Activated CD4-positive, alpha-beta memory T cell treated with anti-CD3 and anti-CD28 coated beads, Interleukin-2, amount 10 ng/mL, durations not matched to agents 7 days and 5 days (primary cell): ENCODE data around the gene PRKAA2. TPM values are rescaled to one million over a fixed set of nuclear protein-coding genes. Genes with fewer than 3 reads are reported as not detected.

Source experiments
- CTCF ChIA-PET: fragments of 350-600 bp; sonication (Branson Sonifier 250); formaldehyde crosslinking; loops from one replicate; lab custom pipeline; 2021; ENCODE audit warnings: antibody characterized with exemption, inconsistent platforms; lab: Charles Lee
- POLR2A ChIA-PET: fragments of 350-600 bp; sonication (Branson Sonifier 250); formaldehyde crosslinking; loops from one replicate; lab custom pipeline; 2021; ENCODE audit warnings: antibody characterized with exemption; lab: Charles Lee
- DNase-seq: peaks from one replicate; pipeline ENCODE4 v3.0.0-alpha.2; 2020
- H3K27ac Mint-ChIP-seq: one replicate; pipeline ENCODE4 v1.8.0; 2021; ENCODE audit warnings: mild to moderate bottlenecking, mixed read lengths
- H3K27me3 Mint-ChIP-seq: one replicate; pipeline ENCODE4 v1.8.0; 2021; ENCODE audit warnings: mixed read lengths
- H3K36me3 Mint-ChIP-seq: one replicate; pipeline ENCODE4 v1.8.0; 2021; ENCODE audit warnings: low read depth, mixed read lengths
- H3K4me1 Mint-ChIP-seq: one replicate; pipeline ENCODE4 v1.8.0; 2021; ENCODE audit warnings: mixed read lengths
- H3K4me3 Mint-ChIP-seq: one replicate; pipeline ENCODE4 v1.8.0; 2021; ENCODE audit warnings: mild to moderate bottlenecking, mixed read lengths
- H3K9me3 Mint-ChIP-seq: one replicate; pipeline ENCODE4 v1.8.0; 2021; ENCODE audit warnings: mixed read lengths
- total RNA-seq, 2 experiments: library from RNA; stranded (reverse); gene quantifications; one replicate each; pipeline ENCODE4 v1.2.3, GENCODE V29; 2021

PRKAA2 gene
- total RNA-seq, 2 experiments from 2014 or later: not detected

GRCh38 chr1:56639211-56639610 lies 5.9 kb upstream of the PRKAA2 start:
- ChIA-PET CTCF (no interaction called here), POLR2A (no interaction called here)
- no peaks in the 10 kb centered on the region for H3K4me1 Mint-ChIP-seq
- no peaks in the 10 kb centered on the region for H3K9me3 Mint-ChIP-seq
- H3K4me3 Mint-ChIP-seq: no peak overlapping the region
- H3K27ac Mint-ChIP-seq: no peak overlapping the region
- no peak for DNase-seq
- H3K36me3 Mint-ChIP-seq: no peaks in the 10 kb centered on the region
- H3K27me3 Mint-ChIP-seq: peaks cover 14% of the 10 kb centered on the region

DNA sequence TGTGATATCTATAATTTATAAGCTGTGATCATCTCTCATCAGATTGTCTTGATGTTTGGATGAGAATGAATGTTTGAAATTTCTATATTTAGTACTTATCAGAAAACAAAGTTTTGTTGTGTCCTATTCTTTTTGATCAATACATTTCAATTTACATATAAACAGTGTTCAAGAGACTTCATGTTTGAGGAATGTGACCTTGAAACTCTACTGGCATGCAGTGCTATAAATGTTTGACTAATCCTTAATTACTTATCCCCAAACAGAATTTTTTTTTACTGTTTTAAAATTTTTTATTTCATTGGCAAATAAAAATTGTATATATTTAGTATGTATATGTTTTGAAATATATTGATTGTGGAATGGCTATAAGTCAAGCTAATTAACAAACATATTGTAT lies 1.5 kb upstream of the PRKAA2 start:
- POLR2A ChIA-PET: no interaction called here
- Mint-ChIP-seq H3K4me1 (no peaks in the 10 kb centered on the region), H3K4me3 (no peak overlapping the region), H3K27me3 (peaks cover 37% of the 10 kb centered on the region), H3K9me3 (no peaks in the 10 kb centered on the region), H3K27ac (no peak overlapping the region), H3K36me3 (no peaks in the 10 kb centered on the region)
- CTCF ChIA-PET: no interaction called here
- DNase-seq: no peak

GRCh38 chr1:56644064-56644918 lies 823 bp upstream of the PRKAA2 start:
- CTCF ChIA-PET: no interaction called here
- H3K4me1 Mint-ChIP-seq: no peaks in the 10 kb centered on the region
- no peaks in the 10 kb centered on the region for H3K9me3 Mint-ChIP-seq
- no peak overlapping the region for H3K27ac Mint-ChIP-seq
- H3K4me3 Mint-ChIP-seq: no peak overlapping the region
- no peak for DNase-seq
- peaks cover 37% of the 10 kb centered on the region for H3K27me3 Mint-ChIP-seq
- POLR2A ChIA-PET: no interaction called here
- H3K36me3 Mint-ChIP-seq: no peaks in the 10 kb centered on the region

GRCh38 chr1:56645677-56646305 lies 677 bp downstream of the PRKAA2 start:
- H3K36me3 Mint-ChIP-seq: no peaks in the 10 kb centered on the region
- no peaks in the 10 kb centered on the region for H3K4me1 Mint-ChIP-seq
- no peak for DNase-seq
- ChIA-PET POLR2A (no interaction called here), CTCF (no interaction called here)
- no peak overlapping the region for H3K4me3 Mint-ChIP-seq
- no peak overlapping the region for H3K27ac Mint-ChIP-seq
- no peaks in the 10 kb centered on the region for H3K9me3 Mint-ChIP-seq
- peaks cover 37% of the 10 kb centered on the region for H3K27me3 Mint-ChIP-seq

DNA sequence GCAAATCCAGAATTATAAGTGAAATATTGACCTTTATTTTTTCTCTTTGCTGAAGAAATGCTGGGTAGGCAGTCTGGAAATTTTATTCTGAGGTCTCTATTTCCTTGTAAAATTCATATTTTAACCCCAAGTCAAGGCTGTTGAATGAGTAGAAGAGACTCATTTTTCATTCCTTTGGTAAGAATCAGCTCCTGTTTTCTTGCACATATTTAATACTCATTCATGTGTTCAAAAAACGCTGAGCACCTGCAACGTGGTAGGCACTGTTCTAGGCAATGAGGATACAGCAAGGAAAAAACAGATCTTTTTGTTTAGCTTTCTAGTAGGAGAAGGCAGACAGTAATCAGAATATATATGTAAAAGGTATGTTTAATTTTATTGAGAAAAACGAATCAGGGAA lies 1.5 kb downstream of the PRKAA2 start:
- no peaks in the 10 kb centered on the region for H3K36me3 Mint-ChIP-seq
- H3K4me3 Mint-ChIP-seq: no peak overlapping the region

GRCh38 chr1:56647106-56647505 lies 2.0 kb downstream of the PRKAA2 start:
- Mint-ChIP-seq H3K4me1 (no peaks in the 10 kb centered on the region), H3K9me3 (no peaks in the 10 kb centered on the region), H3K36me3 (no peaks in the 10 kb centered on the region), H3K27me3 (peaks cover 35% of the 10 kb centered on the region), H3K27ac (no peak overlapping the region), H3K4me3 (no peak overlapping the region)
- POLR2A ChIA-PET: no interaction called here
- CTCF ChIA-PET: no interaction called here
- DNase-seq: no peak

More for the DNA sequence above, 1.5 kb downstream of the PRKAA2 start:
- ChIA-PET CTCF (no interaction called here), POLR2A (no interaction called here)
- no peak for DNase-seq
- Mint-ChIP-seq H3K27ac (no peak overlapping the region), H3K4me1 (no peaks in the 10 kb centered on the region), H3K27me3 (peaks cover 37% of the 10 kb centered on the region), H3K9me3 (no peaks in the 10 kb centered on the region)

GRCh38 chr1:56648546-56648945 lies 3.4 kb downstream of the PRKAA2 start:
- CTCF ChIA-PET: no interaction called here
- Mint-ChIP-seq H3K4me1 (no peaks in the 10 kb centered on the region), H3K9me3 (no peaks in the 10 kb centered on the region), H3K27ac (no peak overlapping the region), H3K27me3 (peaks cover 27% of the 10 kb centered on the region), H3K4me3 (no peak overlapping the region), H3K36me3 (no peaks in the 10 kb centered on the region)
- no peak for DNase-seq
- POLR2A ChIA-PET: no interaction called here

DNA sequence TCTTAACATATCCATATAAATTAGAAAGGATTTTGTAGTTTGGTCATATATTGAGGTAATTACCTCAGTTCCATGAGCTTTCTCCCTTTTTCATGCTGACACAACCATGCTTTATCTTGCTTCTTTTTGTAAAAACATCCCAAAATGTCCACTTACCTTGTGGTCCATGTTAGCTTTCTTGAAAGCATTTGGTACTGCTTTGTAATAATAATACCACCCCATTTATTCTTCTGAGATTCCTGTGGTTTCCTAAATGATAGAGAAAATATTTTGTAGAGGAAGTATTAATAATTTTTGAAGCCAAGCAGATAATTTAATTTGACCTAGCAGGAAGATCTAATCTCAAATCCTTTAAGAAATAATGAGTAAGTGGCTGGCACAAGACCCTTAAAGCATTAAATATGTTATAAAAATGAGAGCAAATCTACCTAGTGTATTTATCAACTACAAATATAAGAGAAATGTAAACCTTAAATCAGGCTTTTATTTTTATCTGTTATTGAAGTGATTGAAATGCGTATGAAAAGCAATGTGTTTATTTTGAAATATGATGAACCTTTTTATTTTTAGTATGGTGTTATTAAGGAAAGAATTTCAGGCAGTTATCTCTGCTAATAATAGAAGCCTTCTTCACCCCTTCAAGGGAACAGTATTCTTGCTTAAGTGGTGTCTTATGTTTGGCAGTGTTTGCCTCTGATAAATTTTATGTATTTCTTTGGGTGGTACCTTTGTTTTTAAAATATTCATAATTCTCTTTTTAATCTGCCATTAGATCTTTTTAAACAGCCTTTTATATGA lies 9.2 kb downstream of the PRKAA2 start:
- peaks cover 17% of the 10 kb centered on the region for H3K9me3 Mint-ChIP-seq
- H3K27me3 Mint-ChIP-seq: no peaks in the 10 kb centered on the region
- POLR2A ChIA-PET: no interaction called here
- DNase-seq: no peak
- no peaks in the 10 kb centered on the region for H3K36me3 Mint-ChIP-seq
- H3K4me3 Mint-ChIP-seq: no peak overlapping the region
- H3K27ac Mint-ChIP-seq: no peak overlapping the region
- CTCF ChIA-PET: no interaction called here
- no peaks in the 10 kb centered on the region for H3K4me1 Mint-ChIP-seq

DNA sequence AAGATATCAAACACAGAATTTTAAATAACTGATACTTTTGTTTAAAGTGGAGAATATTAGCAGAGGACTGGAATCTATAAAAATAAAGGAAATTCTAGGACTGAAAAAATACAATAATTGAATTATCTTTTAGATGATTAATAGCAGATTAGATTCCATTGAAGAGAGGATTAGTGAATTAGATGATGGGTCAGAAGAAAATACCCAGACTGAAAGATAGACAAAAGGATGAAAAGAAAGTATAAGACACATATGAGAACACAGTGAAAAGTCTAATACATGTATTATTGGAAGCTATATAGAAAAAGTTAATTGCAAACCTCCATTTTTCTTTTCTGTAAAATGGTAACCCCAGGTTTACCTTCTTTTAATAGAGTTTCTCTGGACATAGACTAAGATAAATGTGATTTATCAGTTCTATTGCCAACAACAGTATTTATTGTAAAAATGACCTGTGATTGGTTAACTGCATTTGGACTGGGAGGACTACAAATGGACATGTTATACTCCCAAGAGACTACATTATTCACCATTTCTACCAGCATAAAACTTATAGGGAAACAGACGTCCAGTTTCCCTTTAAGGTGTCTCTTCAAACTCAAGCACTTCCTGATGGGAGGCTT lies 11.0 kb downstream of the PRKAA2 start:
- Mint-ChIP-seq H3K9me3 (peaks cover 17% of the 10 kb centered on the region), H3K4me3 (no peak overlapping the region), H3K36me3 (no peaks in the 10 kb centered on the region), H3K4me1 (no peaks in the 10 kb centered on the region), H3K27me3 (no peaks in the 10 kb centered on the region), H3K27ac (no peak overlapping the region)
- DNase-seq: no peak
- ChIA-PET POLR2A (no interaction called here), CTCF (no interaction called here)

DNA sequence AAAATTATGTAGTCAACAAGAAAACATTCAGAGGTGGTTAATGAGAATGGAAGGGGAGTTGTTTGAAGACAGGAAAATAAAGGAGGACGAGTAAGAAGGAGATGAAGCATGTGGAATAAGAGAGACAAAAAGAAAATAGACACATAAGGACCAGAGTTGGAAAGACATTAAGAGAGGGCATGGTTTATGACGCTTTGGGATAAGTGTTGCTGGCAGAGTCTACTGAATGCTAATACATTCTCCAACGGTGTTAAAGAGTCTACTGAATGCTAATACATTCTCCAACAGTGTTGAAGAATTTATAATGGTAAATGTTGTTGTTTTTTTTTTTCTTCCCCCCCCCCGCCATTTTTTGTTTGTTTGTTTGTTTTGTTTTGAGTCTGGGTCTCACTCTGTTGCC lies 13.1 kb downstream of the PRKAA2 start:
- peaks cover 17% of the 10 kb centered on the region for H3K9me3 Mint-ChIP-seq
- no peaks in the 10 kb centered on the region for H3K4me1 Mint-ChIP-seq
- ChIA-PET POLR2A (no interaction called here), CTCF (no interaction called here)
- DNase-seq: no peak
- H3K27me3 Mint-ChIP-seq: no peaks in the 10 kb centered on the region
- H3K27ac Mint-ChIP-seq: no peak overlapping the region
- H3K4me3 Mint-ChIP-seq: no peak overlapping the region
- H3K36me3 Mint-ChIP-seq: no peaks in the 10 kb centered on the region

GRCh38 chr1:56660293-56660692 lies 15.2 kb downstream of the PRKAA2 start:
- no peaks in the 10 kb centered on the region for H3K4me1 Mint-ChIP-seq
- POLR2A ChIA-PET: no interaction called here

GRCh38 chr1:56663846-56664245 lies 18.7 kb downstream of the PRKAA2 start:
- CTCF ChIA-PET: no interaction called here
- POLR2A ChIA-PET: no interaction called here
- no peaks in the 10 kb centered on the region for H3K27me3 Mint-ChIP-seq
- H3K4me1 Mint-ChIP-seq: no peaks in the 10 kb centered on the region
- DNase-seq: no peak
- no peak overlapping the region for H3K4me3 Mint-ChIP-seq
- H3K27ac Mint-ChIP-seq: no peak overlapping the region
- H3K36me3 Mint-ChIP-seq: no peaks in the 10 kb centered on the region
- no peaks in the 10 kb centered on the region for H3K9me3 Mint-ChIP-seq

More at GRCh38 chr1:56660293-56660692, 15.2 kb downstream of the PRKAA2 start:
- Mint-ChIP-seq H3K9me3 (peaks cover 17% of the 10 kb centered on the region), H3K4me3 (no peak overlapping the region), H3K27me3 (no peaks in the 10 kb centered on the region), H3K36me3 (no peaks in the 10 kb centered on the region), H3K27ac (no peak overlapping the region)
- CTCF ChIA-PET: no interaction called here
- DNase-seq: no peak

DNA sequence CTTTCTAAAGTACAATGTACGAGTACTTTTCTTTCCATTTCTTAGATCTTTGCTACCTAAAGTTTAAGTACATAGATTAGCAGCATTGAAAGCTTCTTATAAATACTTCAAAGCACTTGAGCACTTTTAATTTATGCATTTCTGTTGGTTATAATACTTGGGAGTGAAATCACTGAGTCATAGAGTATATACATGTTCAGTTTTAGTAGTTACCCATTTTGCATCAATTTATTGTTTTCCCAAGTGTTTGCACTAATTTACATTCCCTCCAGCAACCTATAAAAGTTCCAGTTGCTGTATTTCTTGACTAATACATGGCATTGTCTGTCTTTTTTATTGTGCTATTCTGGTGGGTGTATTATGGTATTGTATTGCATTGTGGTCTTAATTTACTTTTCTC lies 20.3 kb downstream of the PRKAA2 start:
- no peak overlapping the region for H3K4me3 Mint-ChIP-seq

More for the DNA sequence above, 20.3 kb downstream of the PRKAA2 start:
- ChIA-PET POLR2A (no interaction called here), CTCF (no interaction called here)
- DNase-seq: no peak
- H3K9me3 Mint-ChIP-seq: no peaks in the 10 kb centered on the region
- H3K27me3 Mint-ChIP-seq: no peaks in the 10 kb centered on the region
- H3K27ac Mint-ChIP-seq: no peak overlapping the region
- no peaks in the 10 kb centered on the region for H3K36me3 Mint-ChIP-seq
- H3K4me1 Mint-ChIP-seq: no peaks in the 10 kb centered on the region
